ENCODE results near the gene DNAJC4. TPM values are rescaled to one million over a fixed set of nuclear protein-coding genes. Genes with fewer than 3 reads are reported as not detected.

Gene DNAJC4
- total and polyA plus RNA-seq, 9 of the 15 experiments (the other 6 are each of a cell fraction or from before 2014, with no cell fraction given): 4.0 to 32.6 (median 19.9) TPM

- TF ChIP-seq ZNF212 (CRISPR knock-in tag; IDR thresholded peaks at IDR 0.05) (no peak), ZFX (CRISPR knock-in tag; IDR thresholded peaks at IDR 0.05) (no peak), ETV5 (CRISPR knock-in tag; IDR thresholded peaks at IDR 0.05; ENCODE audit: low read depth) (no peak), RNF2 (IDR thresholded peaks at IDR 0.05) (no peak), IRF9 (tag; IDR thresholded peaks at IDR 0.05) (no peak), CGGBP1 (CRISPR knock-in tag; IDR thresholded peaks at IDR 0.05) (no peak), CBX8 (IDR thresholded peaks at IDR 0.05; ENCODE audit: borderline replicate concordance, extremely low read depth, low read depth, low read length, poor library complexity, severe bottlenecking) (no peak), SP1 (CRISPR knock-in tag; IDR thresholded peaks at IDR 0.05) (no peak; the same call in 1 of the 2 replicates), GATAD2B (IDR thresholded peaks at IDR 0.05; ENCODE audit: borderline replicate concordance) (no peak), TCF7 (IDR thresholded peaks at IDR 0.05; ENCODE audit: borderline replicate concordance) (no peak), ZBTB49 (CRISPR knock-in tag; IDR thresholded peaks at IDR 0.05; ENCODE audit: borderline replicate concordance) (no peak), NR4A1 (CRISPR knock-in tag; IDR thresholded peaks at IDR 0.05) (no peak), NR4A1 (tag; IDR thresholded peaks at IDR 0.05) (no peak), SRF (CRISPR knock-in tag; IDR thresholded peaks at IDR 0.05) (no peak), NELFE (IDR thresholded peaks at IDR 0.05; ENCODE audit: insufficient read depth, insufficient read length) (no peak), U2AF1 (optimal IDR thresholded peaks at IDR 0.05; ENCODE audit: low read depth, low read length) (no peak), ZNF23 (CRISPR knock-in tag; IDR thresholded peaks at IDR 0.05) (no peak), EWSR1 (IDR thresholded peaks at IDR 0.05; ENCODE audit: borderline replicate concordance, low read depth, partially characterized antibody) (no peak), HMGXB4 (CRISPR knock-in tag; IDR thresholded peaks at IDR 0.05) (no peak), HES1 (IDR thresholded peaks at IDR 0.05; ENCODE audit: low read depth) (no peak), TAF9B (IDR thresholded peaks at IDR 0.05; ENCODE audit: partially characterized antibody) (no peak), CTBP1 (IDR thresholded peaks at IDR 0.05; ENCODE audit: borderline replicate concordance) (peak; percentile 21; the same call in 1 of the 2 replicates)
Observed at GRCh38 chr11:64245797-64246620, 15.7 kb downstream of the DNAJC4 start (continued).
